ENCODE measurements around the gene STH. TPM values are rescaled to one million over a fixed set of nuclear protein-coding genes. Genes with fewer than 3 reads are reported as not detected.

STH gene
- total RNA-seq, 1 experiment from 2014 or later, result not detected

- Mint-ChIP-seq H3K27me3 (ENCODE audit: insufficient read depth, unreplicated experiment) (peaks cover 53% of the 10 kb centered on the region), H3K4me1 (ENCODE audit: insufficient read depth, unreplicated experiment) (no peaks in the 10 kb centered on the region), H3K36me3 (ENCODE audit: insufficient read depth, unreplicated experiment) (no peaks in the 10 kb centered on the region), H3K9me3 (ENCODE audit: unreplicated experiment) (peaks cover 11% of the 10 kb centered on the region), H3K4me3 (ENCODE audit: unreplicated experiment) (no peak overlapping the region), H3K27ac (ENCODE audit: low read depth, unreplicated experiment) (no peak overlapping the region)
- ChIA-PET CTCF (no interaction called here), POLR2A (no interaction called here)
- no peak for DNase-seq (ENCODE audit: unreplicated experiment)
- intact Hi-C loops (cut with micrococcal nuclease), result no loop called here
- TF ChIP-seq CTCF (IDR thresholded peaks at IDR 0.05; ENCODE audit: unreplicated experiment), result no peak
- BruUV-seq (replicated peaks), result no TSS peak
Measured at GRCh38 chr17:45966606-45967280, 32.3 kb upstream of the STH start.

- H3K9me3 Mint-ChIP-seq (ENCODE audit: unreplicated experiment), result peaks cover 11% of the 10 kb centered on the region
- no TSS peak for BruUV-seq (replicated peaks)
- POLR2A ChIA-PET, result no interaction called here
- no peak for DNase-seq (ENCODE audit: unreplicated experiment)
- intact Hi-C loops (cut with micrococcal nuclease), result no loop called here
- H3K36me3 Mint-ChIP-seq (ENCODE audit: insufficient read depth, unreplicated experiment), result no peaks in the 10 kb centered on the region
- CTCF ChIA-PET, result no interaction called here
- H3K4me1 Mint-ChIP-seq (ENCODE audit: insufficient read depth, unreplicated experiment), result no peaks in the 10 kb centered on the region
- H3K4me3 Mint-ChIP-seq (ENCODE audit: unreplicated experiment), result no peak overlapping the region
- no peak for TF ChIP-seq CTCF (IDR thresholded peaks at IDR 0.05; ENCODE audit: unreplicated experiment)
- peaks cover 58% of the 10 kb centered on the region for H3K27me3 Mint-ChIP-seq (ENCODE audit: insufficient read depth, unreplicated experiment)
- H3K27ac Mint-ChIP-seq (ENCODE audit: low read depth, unreplicated experiment), result no peak overlapping the region
Measured at GRCh38 chr17:45967378-45967777, 31.7 kb upstream of the STH start.

- H3K4me1 Mint-ChIP-seq (ENCODE audit: insufficient read depth, unreplicated experiment), result no peaks in the 10 kb centered on the region
- TF ChIP-seq CTCF (IDR thresholded peaks at IDR 0.05; ENCODE audit: unreplicated experiment), result no peak
- peaks cover 64% of the 10 kb centered on the region for H3K27me3 Mint-ChIP-seq (ENCODE audit: insufficient read depth, unreplicated experiment)
- no TSS peak for BruUV-seq (replicated peaks)
- DNase-seq (ENCODE audit: unreplicated experiment), result no peak
- H3K9me3 Mint-ChIP-seq (ENCODE audit: unreplicated experiment), result peaks cover 11% of the 10 kb centered on the region
- intact Hi-C loops (cut with micrococcal nuclease), result no loop called here
- ChIA-PET CTCF (interaction anchor here (0.9 to 1.0 kb wide), 2 partner anchors 20 to 218 kb away, joined by 3 to 6 read pairs; no protein-coding TSS in a partner anchor), POLR2A (no interaction called here)
- H3K36me3 Mint-ChIP-seq (ENCODE audit: insufficient read depth, unreplicated experiment), result no peaks in the 10 kb centered on the region
- H3K4me3 Mint-ChIP-seq (ENCODE audit: unreplicated experiment), result no peak overlapping the region
- no peak overlapping the region for H3K27ac Mint-ChIP-seq (ENCODE audit: low read depth, unreplicated experiment)
Measured at GRCh38 chr17:45968732-45969131, 30.3 kb upstream of the STH start.

GRCh38 chr17:45969726-45970125 is 29.3 kb upstream of the STH start:
- no peak for DNase-seq (ENCODE audit: unreplicated experiment)
- no peak overlapping the region for H3K27ac Mint-ChIP-seq (ENCODE audit: low read depth, unreplicated experiment)
- no peaks in the 10 kb centered on the region for H3K4me1 Mint-ChIP-seq (ENCODE audit: insufficient read depth, unreplicated experiment)
- H3K4me3 Mint-ChIP-seq (ENCODE audit: unreplicated experiment), result no peak overlapping the region
- no TSS peak for BruUV-seq (replicated peaks)
- CTCF ChIA-PET, result interaction anchor here (0.8 kb wide), 1 partner anchor 74 kb away, joined by 6 read pairs; no protein-coding TSS in a partner anchor
- H3K36me3 Mint-ChIP-seq (ENCODE audit: insufficient read depth, unreplicated experiment), result no peaks in the 10 kb centered on the region
- POLR2A ChIA-PET, result interaction anchor here (0.7 kb wide), 1 partner anchor 9 kb away, joined by 3 read pairs; no protein-coding TSS in a partner anchor
- H3K9me3 Mint-ChIP-seq (ENCODE audit: unreplicated experiment), result peaks cover 11% of the 10 kb centered on the region
- intact Hi-C loops (cut with micrococcal nuclease), result no loop called here
- TF ChIP-seq CTCF (IDR thresholded peaks at IDR 0.05; ENCODE audit: unreplicated experiment), result no peak
- H3K27me3 Mint-ChIP-seq (ENCODE audit: insufficient read depth, unreplicated experiment), result peaks cover 64% of the 10 kb centered on the region

Measured in MCF 10A (cell line).